ENCODE results near the gene RAB40C.

Gene RAB40C

DNA sequence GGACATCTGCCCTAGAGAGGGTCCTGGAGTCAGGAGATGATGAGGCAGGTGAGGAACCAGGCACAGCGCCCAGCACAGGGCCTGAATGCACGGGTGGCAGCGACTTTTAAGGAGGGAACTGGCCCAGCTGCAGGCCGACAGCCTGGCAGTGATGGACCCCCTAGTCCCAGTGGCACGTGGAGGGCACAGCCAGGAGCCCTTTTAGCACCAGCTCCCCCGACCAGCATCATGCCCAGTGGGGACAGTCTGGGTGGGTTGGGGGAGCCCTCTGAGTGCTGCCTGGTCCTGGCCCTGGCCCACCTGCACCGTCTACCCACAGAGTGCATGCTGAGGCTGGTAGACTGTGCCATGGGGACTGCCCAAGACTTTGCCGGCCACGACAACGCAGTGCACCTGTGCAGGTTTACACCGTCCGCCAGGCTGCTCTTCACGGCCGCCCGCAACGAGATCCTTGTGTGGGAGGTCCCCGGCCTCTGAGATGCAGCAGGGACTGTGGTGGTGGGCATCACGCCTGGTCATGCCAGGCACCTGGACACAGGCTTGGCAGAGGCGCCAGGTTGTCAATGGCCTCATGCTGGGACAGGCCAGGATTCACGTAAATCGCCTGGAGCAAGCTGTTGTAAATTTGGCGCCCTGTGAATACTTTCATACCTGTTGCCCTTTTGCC lies 77.4 kb downstream of the RAB40C start:
- no peak for TF ChIP-seq ZFX (IDR thresholded peaks at IDR 0.05; ENCODE audit: borderline replicate concordance)
- TF ChIP-seq, protein P1, sequence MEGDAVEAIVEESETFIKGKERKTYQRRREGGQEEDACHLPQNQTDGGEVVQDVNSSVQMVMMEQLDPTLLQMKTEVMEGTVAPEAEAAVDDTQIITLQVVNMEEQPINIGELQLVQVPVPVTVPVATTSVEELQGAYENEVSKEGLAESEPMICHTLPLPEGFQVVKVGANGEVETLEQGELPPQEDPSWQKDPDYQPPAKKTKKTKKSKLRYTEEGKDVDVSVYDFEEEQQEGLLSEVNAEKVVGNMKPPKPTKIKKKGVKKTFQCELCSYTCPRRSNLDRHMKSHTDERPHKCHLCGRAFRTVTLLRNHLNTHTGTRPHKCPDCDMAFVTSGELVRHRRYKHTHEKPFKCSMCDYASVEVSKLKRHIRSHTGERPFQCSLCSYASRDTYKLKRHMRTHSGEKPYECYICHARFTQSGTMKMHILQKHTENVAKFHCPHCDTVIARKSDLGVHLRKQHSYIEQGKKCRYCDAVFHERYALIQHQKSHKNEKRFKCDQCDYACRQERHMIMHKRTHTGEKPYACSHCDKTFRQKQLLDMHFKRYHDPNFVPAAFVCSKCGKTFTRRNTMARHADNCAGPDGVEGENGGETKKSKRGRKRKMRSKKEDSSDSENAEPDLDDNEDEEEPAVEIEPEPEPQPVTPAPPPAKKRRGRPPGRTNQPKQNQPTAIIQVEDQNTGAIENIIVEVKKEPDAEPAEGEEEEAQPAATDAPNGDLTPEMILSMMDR (IDR thresholded peaks at IDR 0.05): no peak
- H3K27ac ChIP-seq: peak overlapping the region; percentile 88

DNA sequence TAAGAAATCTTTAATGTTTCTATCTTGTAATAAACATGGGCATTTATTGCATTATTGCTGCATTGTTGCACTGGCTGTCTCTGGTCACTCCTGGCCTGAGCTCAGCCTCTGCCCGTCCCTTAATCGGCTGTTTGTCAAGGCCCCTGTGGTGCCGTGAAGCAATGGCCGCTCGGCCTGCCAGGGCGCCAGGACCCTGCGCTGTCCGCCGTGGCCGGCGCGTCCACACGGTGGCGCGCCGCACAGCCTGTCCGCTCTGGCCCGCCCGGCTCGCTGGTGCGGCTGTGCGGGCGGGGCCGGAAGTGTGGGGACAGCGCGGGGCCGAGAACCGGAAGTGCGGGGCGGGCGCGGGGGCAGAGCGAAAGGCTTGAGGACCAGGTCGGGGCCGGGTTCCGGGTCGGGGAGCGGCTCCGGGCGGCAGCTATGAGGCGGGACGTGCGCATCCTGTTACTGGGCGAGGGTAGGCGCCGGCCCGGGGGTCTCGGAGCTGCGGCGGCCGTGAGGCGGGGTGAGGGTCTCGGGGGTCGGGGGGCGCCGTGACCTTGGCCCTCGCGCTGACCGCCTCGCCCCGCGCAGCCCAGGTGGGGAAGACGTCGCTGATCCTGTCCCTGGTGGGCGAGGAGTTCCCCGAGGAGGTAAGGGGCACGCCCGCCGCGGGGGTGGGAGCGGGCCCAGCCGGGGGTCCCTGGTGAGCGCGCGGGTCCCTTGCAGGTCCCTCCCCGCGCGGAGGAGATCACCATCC lies 78.1 kb downstream of the RAB40C start, which contains the start of gene RHOT2:
TSS of gene RHOT2 (plus strand) at position 353 of the 739 bp plus-strand sequence. CDS start at position 421, 68 bp downstream.
- peak within 1 kb of the TSS; percentile 88 for H3K27ac ChIP-seq
- no peak for TF ChIP-seq ZFX (IDR thresholded peaks at IDR 0.05; ENCODE audit: borderline replicate concordance)
- TF ChIP-seq, protein P1 (IDR thresholded peaks at IDR 0.05): peak; percentile 98

DNA sequence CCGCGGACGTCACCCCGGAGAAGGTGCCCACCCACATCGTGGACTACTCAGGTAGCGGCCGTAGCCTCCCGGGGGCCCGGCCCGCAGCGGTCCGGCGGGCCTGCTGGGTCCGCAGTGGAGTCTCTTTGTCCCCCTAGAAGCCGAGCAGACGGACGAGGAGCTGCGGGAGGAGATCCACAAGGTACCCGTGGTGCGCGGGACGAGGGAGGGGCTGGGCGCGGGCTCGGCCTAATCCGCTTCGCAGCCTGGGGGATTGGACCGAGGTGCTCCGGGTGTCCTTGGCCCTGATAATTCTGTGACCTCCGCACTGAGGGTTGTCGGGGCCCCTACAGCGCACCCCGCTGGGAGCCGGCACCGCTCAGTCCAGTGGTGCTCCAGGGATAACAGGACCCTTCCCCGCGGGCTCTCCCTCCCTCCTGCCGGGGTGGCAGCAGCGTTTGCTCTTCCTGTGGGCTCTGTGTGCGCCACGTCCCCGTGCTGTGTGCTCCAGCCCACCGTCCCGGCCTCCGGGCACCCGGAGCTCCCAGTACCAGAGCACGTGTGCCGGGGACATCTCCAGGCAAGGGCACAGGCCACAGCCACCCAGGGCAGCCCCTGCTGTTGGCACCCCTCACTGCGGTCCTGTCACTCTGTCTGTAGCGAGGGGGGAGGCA lies 78.8 kb downstream of the RAB40C start:
- peak overlapping the region; percentile 88 for H3K27ac ChIP-seq
- TF ChIP-seq, protein P1 (IDR thresholded peaks at IDR 0.05): no peak

DNA sequence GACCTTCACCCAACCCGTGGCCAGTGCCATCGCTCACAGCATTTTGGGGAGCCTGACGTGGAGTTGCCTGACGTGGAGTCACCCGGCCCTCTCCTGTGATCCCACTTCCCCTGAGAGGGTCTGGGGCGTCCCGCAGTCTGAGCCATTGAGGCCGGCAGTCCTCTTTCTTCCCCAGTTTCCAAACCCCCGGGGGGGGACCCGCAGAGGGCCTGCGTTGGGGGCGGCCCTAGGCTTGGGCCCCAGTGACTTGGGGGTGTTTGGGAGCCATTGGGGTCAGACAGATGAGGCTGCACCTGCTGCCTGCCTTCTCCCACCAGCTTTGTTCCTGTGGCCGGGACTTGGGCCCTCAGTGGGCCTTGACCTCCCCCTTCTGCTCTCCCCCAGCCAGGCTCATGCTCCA lies 79.8 kb downstream of the RAB40C start:
- H3K27ac ChIP-seq: peak overlapping the region; percentile 88
- TF ChIP-seq, protein P1 (IDR thresholded peaks at IDR 0.05): no peak
- no peak for TF ChIP-seq ZFX (IDR thresholded peaks at IDR 0.05; ENCODE audit: borderline replicate concordance)

DNA sequence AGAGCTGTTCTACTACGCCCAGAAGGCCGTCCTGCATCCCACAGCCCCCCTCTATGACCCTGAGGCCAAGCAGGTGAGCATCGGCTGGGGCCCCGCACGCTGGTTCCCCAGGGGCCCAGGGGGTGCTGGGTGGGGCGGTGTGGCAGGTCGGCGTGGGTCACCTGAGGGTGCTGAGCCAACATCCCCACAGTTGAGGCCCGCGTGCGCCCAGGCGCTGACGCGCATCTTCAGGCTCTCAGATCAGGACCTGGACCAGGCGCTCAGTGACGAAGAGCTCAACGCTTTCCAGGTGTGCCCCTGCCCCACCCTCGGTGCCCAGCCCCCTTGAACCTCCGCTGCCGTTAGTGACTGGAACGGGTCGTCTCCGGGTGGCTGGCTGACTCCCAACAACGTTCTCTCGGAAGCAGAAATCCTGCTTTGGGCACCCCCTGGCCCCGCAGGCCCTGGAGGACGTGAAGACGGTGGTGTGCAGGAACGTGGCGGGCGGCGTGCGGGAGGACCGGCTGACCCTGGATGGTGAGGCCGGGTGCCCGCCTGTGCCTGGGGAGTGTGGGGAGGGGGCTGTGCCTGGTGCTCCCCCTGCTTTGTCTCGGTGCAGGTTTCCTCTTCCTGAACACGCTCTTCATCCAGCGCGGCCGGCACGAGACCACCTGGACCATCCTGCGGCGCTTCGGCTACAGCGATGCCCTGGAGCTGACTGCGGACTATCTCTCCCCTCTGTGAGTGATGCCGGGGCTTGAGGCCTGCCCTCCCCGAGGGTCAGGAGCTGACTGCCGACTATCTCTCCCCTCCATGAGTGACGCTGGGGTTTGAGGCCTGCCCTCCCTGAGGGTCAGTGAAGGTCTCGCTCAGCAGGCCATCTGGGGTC lies 80.9 kb downstream of the RAB40C start:
- no peak overlapping the region for H3K27ac ChIP-seq
- no peak for TF ChIP-seq ZFX (IDR thresholded peaks at IDR 0.05; ENCODE audit: borderline replicate concordance)
- TF ChIP-seq, protein P1 (IDR thresholded peaks at IDR 0.05): no peak

DNA sequence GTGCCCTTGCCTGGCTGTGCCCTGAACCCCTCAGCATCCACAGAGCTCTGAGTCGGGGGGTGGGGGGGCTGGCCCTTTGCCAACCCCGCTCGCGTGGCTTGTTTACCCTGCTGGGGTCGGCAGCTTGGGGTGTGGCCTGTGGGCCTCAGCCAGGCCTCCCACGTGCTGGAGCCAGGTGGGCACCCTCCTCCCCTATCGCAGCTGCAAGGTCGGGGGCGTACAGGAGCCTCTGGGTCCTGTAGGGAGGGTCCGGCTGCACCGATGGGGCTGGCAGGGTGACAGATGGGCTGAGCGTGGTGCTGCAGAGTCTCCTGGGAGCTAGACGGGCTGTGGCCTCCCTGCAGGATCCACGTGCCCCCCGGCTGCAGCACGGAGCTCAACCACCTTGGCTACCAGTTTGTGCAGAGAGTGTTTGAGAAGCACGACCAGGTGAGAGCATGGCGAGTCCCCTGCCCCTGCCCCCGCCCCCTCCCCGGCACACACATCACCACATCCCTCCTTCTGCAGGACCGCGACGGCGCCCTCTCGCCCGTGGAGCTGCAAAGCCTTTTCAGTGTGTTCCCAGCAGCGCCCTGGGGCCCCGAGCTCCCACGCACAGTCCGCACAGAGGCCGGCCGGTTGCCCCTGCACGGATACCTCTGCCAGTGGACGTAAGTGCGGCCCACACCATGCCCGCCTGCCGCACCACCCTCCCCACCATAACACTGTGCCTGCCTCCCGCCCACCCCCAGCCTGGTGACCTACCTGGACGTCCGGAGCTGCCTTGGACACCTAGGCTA lies 81.7 kb downstream of the RAB40C start:
- no peak overlapping the region for H3K27ac ChIP-seq
- TF ChIP-seq, protein P1 (IDR thresholded peaks at IDR 0.05): no peak
- no peak for TF ChIP-seq ZFX (IDR thresholded peaks at IDR 0.05; ENCODE audit: borderline replicate concordance)

Data from 22Rv1 (cell line).